GM18520 (cell line): Measurements from ENCODE around the gene CNDP2.
"Not testable (repeated sequence)": the region's sequence is repeated elsewhere in the genome, so short reads cannot be mapped to it uniquely, and the experiment has no call there.

Experiments used
- ATAC-seq: cut with Tn5 transposase; IDR thresholded peaks from one replicate; pipeline ENCODE4 v1.9.1; 2021; ENCODE audit not compliant: unreplicated experiment

The CNDP2 gene

DNA sequence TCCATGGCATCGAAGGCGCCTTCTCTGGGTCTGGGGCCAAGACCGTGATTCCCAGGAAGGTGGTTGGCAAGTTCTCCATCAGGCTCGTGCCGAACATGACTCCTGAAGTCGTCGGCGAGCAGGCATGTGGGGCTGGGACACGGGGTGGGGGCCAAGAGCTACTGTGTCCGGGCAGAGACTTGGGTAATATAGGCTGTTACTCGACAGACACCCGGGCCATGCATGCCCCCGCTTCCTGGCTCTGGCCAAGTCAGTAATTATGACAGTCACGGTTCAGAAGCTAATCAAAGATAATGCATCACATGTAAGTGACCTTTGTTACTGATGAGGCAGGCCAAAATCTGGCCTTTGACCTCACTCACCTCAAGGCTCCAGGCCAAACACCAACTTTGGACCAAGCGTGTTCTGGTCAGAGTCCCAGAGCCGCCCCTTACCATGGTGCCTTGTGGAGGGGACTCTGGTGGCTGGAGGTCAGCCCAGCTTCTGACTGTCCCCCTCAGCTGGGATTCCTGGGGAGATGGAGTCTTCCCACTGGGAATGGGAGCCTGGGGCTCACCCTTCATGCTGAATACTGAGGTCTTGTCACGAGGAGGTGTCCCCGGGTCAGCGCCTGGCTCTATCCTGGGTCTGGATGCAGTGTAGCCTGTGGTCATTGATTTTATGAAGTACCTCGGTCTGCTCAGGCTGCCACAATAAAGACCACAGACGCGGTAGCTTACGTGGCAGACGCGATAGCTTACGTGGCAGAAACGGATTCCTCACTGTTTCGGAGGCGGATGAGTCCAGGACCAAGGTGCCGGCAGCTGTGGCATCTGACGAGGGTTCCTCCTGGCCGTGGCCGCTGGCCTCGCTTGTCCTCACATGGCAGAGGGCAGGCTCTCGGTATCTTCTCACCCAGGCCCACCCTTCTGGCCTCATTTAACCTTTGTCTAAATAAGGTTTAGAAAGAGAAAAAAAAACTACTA, 20.4 kb downstream of the CNDP2 start:
- no peak for ATAC-seq

DNA sequence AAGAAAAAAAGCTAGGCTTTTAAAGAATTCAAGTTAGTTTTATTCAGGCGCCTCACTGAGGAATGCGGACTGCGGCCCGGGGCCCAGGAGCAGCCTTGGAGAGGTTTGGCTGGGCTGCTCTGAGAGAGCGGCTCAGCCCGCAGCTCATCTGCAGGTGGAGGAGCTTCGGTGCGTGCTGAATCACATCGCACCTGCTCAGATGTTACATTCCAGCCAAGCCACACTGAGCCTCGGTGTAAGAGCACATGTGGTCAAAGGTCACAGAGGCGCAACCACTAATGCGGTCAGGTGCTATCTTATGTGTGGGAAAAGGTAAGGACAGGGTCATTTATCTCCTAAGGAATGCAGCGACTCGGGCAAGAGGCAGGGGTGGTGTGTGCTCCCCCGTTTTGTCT, 21.1 kb downstream of the CNDP2 start:
- no peak for ATAC-seq

DNA sequence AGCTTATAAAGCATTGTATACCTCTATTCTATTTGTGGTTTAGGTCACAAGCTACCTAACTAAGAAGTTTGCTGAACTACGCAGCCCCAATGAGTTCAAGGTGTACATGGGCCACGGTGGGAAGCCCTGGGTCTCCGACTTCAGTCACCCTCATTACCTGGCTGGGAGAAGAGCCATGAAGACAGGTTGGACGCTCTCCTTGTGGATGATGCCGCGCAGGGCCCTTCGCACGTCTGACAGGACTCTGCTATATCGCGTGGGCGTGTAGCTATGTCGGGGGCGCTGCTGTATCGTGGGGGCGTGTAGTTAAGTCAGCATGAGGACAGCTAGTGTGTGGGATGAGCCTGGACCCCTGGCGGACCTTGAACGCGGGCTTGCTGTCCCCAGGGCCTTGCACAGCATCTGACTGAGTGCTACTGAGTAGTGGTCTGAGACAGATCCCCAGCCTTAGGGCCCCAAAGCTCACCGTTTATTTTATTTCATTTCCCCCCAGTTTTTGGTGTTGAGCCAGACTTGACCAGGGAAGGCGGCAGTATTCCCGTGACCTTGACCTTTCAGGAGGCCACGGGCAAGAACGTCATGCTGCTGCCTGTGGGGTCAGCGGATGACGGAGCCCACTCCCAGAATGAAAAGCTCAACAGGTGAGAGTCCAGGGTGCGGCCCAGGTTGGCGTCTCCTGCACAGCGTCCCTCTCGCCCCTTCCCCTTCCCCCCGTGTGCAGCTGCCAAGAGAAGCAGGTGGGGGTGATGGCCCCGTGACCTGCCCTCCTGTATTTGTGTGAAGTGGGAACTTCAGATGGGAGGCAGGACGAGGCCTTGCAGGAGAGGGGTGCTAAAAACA, 22.5 kb downstream of the CNDP2 start:
- no peak for ATAC-seq

DNA sequence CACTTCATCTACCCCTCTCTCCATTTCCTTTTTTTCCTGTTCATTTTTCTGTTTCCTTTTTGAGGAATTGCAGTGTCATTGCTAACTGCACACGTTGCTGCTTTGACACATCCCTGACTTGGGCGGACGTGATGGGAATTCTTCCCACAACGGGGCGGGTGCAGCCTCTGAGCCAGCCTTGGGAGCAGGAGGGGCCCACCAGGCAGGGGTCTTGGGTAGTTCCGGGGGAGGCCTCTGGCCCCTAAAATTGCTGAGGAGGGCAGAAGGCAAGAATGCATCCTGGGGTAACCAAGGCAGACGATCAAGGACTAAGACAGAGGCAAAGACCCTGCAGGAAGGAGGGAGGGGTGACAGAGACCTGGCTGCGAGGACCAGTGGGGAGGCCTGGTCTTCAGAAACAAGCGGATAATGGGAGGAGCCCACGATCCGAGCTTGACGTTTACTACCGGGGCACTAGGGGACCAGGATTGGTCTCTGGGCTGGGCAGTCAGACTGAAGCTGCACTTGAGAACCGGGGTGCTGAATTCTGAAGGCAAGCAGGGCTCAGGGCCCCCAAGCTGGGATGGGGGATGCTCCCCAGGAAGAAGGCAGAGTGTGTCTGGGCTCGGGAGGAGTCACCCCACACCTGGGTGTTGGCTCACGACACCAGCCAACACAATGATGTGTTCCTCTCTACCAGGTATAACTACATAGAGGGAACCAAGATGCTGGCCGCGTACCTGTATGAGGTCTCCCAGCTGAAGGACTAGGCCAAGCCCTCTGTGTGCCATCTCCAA, 23.3 kb downstream of the CNDP2 start:
- no peak for ATAC-seq

DNA sequence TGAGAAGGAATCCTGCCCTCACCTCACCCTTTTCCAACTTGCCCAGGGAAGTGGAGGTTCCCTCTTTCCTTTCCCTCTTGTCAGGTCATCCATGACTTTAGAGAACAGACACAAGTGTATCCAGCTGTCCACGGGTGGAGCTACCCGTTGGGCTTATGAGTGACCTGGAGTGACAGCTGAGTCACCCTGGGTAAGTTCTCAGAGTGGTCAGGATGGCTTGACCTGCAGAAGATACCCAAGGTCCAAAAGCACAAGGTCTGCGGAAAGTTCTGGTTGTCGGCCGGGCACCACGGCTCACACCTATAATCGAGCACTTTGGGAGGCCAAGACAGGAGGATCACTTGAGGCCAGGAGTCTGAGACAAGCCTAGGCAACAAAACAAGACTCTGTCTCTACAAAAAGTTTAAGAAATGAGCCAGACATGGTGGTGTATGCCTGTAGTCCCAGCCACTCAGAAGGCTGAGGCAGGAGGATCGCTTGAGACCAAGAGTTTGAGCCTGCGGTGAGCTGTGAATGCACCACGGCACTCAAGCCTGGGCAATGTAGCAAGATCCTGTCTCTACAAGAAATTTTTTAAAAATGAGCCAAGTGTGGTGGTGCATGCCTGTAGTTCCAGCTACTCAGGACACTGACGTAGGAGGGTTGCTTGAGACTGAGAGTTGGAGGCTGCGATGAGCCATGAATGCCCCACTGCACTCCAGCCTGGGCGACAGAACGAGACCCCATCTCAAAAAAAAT, 24.1 kb downstream of the CNDP2 start:
- no peak for ATAC-seq

DNA sequence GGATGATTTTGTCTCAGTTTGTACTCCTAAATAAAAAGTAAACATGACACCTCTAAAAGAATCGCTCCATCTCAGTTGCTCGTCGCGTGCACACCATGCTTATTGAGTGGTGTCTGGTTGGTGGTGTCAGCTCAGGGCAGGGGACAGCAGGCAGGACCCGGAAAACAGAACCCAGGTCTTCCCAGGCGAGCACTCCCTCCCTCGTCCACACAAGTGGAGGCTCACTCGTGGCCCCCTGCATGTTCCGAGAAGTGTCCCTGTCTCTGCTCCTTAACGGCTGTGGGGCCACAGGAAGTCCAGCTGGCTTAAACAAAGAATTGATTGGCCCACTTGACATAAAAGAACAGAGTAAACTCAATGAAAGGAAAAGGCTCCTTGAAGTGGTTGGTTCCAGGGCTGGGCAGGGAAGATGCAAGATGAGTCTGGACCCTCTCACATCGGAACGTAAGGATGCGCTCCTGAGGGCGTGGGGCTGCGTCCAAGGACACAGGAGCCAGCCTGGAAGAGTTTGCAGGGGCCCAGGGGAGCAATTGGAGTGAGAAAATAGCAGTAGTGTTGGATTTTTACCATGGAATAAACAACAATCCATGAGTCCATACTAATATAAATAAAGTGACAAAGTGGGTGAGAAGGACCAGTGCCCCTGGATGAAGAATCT, 25.0 kb downstream of the CNDP2 start:
- no peak for ATAC-seq

DNA sequence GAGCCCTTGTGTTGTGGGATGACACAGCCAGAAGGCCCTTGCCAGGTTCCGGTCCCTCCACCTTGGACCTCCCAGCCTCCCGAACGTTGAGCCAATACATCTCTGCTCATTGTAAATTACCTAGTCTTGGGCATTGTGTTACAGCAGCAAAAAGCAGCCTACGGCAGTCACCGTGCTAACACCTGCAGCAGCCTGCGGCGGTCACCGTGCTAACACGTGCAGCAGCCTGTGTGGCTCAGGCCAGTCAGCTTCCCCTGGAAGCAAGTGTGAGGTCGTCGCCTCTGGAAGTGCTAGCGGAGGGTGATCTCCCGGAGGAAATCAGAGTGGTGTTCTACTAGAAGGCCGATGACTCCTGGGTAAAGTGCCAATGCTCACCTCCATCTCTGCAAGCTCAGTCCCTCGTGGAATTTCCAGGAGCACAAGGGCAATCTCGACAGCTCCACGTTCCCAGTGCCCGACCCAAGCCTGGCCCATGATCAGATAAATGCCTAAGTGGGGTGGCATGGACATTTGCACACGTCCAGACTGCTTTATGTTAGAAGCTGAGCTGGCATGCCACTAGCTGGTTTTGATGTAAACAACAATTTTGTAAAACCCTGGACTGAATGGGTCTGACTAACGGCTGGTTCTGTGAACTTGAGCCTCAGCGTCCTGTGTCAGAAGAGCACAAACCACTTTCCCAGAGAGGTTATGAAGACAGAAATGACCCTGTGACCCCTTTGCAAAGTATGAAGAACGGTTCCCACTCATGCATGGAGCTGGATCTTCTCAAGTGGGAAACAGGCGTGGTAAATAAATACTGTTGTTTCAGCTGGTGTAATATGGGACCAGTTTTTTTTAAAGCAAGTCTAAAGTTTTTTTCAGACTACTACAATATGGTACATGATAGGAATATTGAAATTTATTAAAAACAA, 26.7 kb downstream of the CNDP2 start:
- no peak for ATAC-seq

DNA sequence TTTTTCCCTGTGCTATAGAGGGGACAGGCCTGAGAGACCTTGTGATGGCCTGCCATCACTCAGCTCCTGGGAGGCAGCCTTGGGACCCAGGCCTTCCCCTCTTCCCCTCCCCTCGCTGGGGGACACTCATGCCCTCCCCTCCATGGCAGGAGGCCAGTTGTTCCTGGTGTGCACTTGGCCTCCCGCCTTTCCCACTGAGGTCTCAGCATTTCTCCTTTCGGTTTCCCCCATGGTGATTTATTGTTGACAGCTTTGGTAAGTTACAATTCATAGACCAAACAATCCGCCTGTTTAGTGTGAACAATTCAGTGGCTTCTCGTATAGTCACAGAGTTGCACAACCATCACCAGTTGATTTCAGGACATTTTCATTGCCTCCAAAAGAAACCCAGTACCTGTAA, 27.9 kb downstream of the CNDP2 start:
- ATAC-seq: no peak

DNA sequence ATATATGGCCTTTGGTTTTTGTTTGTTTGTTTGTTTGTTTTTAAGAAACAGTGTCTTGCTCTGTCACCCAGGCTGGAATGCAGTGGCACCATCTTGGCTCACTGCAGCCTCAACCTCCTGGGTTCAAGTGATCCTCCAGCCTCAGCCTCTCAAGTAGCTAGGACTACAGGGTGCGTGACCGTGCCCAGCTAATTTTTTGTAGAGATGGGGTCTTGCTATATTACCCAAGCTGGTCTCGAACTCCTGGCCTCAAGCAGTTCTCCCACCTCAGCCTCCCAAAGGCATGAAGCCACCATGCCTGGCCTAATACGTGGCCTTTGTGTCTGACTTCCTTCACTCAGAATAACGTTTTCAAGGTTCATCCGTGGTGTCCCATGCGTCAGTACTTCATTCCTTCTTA, 28.8 kb downstream of the CNDP2 start:
- ATAC-seq: not testable (repeated sequence)

DNA sequence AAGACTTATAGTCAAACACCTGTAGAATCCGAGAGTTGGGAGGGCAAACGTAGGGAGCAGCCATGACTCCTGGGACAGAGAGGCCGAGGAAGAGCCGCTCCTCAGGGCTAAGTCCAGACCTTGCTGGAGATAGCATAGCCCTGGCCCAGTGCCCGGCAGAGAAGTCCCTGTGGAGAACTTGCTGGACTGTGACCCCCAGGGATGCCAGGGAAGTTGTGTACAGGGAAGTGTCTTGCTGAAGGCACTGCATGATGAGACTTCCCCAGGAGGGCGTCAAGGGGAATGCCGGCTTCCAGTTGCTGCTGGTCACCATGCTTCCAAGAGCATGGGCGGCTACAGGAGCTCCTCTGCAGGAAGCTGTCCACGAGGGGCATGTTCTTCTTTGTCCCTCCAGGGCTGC, 29.6 kb downstream of the CNDP2 start:
- ATAC-seq: no peak

DNA sequence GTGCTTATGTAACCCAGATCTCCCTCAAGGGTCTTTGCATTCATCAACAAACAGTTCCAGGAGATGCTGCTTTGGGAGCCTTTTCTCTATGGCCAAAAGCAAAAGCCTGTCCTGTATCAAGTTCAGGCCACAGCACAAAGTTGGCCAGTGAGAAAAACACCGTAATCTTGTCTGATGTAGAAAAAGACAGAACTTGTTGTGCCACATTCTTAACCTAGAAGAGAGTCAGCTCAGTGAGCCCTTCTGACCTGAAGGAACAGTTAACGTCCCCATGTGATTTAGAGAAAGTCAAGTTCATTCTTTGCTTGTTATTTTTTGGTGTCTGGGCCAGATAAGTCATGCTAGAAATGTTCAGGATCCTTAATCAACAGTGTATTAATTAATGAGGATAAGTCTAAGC, 30.3 kb downstream of the CNDP2 start:
- ATAC-seq: no peak

DNA sequence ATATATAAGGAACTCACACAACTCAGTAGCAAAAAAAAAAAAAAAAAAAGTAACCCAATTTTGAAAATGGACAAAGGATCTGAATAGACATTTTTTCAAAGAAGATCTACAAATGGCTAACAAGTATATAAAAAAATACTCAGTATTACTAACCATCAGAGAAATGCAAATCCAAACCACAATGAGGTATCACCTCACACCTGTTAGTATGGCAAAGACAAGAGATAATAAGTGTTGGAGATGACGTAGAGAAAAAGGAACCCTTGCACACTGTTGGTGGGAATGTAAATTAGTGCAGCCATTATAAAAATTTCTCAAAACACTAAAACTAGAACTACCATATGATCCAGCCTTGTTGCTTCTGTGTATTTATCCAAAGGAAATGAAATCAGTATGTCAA, 32.3 kb downstream of the CNDP2 start:
- ATAC-seq: peak; percentile 93

DNA sequence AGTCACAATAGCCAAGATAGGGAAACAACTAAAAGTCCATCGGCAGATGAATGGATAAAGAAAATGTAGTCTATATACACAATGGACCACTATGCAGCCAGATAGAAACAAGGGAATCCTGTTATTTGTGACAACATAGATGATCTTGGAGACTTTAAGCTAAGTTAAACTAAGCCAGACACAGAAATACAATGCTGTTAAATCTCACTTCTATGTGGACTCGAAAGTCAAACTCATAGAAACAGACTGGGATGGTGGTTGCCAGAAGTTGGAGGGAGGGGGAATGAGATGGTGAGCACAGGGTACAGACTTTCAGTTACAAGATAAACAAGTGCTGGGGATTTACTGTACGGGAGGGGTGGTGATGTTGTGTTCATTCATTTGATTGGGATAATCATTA, 32.8 kb downstream of the CNDP2 start:
- ATAC-seq: no peak

DNA sequence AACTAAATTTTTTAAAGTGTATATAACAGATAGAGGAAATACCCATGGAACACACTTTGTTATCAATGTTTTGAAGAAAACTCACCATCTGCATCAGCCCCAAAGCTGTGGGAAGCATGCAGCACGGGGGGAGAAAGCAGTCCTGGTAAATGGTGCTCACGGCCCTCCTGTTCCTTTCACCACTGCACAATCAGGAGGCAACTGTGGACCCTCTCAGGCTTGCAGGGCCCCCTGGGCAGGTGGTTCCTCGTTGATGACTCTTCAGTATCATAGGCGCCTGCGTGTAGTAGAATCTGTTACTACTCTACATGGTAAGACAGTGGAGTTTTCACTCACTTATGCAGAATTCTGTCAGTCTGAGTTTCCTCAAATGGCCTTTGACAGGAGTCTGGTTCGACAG, 33.2 kb downstream of the CNDP2 start:
- no peak for ATAC-seq

DNA sequence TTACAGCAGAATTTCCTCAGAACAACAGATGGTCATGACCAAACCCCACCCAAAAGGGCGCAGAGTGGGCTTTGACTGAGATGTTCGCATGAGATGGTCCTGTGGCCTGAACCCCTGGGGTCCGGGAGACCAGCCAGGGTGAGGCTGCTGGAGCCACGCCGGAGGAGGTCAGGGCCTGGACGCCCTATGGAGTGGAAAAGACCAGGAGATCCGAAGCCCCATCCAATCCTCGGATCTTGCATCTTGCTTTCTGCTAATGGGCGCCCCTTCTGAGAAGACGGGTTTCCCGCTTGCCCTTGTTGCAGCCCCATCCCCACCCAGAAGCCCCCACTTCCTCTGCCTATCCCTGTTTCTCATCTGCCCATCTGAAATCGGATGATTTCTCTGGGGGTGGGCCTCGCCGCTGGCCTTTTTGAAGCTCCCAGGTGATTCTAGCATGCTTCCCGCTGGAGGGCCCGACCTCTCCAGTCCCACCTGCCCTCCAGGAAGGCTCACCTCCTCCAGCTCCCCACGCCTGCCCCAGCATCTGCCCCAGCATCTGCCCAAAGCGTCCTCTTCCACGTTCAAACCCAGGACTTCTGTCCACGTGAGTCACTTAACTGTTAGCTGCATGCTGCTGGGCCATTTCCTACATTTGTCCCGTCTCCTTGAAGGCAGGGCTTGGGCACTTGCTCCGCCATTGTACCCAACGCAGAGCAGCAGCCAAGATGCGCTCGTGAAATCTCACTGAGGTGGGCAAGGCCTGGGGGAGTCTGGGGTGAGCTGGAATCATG, 33.8 kb downstream of the CNDP2 start:
- ATAC-seq: no peak

DNA sequence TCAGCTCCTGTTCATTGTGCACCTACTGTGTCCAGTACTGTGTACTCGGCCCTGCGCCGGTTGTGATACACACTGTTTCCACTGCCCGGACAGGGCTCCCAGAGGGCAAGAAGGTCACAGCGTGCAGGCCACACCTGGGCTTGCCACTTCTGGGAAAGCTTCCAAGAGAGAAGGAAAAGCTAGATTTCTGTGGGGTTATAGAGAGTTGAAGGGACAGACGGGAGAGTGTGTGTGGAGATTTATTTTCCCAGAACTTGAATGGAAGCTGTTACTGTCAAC, 34.4 kb downstream of the CNDP2 start:
- ATAC-seq: no peak

DNA sequence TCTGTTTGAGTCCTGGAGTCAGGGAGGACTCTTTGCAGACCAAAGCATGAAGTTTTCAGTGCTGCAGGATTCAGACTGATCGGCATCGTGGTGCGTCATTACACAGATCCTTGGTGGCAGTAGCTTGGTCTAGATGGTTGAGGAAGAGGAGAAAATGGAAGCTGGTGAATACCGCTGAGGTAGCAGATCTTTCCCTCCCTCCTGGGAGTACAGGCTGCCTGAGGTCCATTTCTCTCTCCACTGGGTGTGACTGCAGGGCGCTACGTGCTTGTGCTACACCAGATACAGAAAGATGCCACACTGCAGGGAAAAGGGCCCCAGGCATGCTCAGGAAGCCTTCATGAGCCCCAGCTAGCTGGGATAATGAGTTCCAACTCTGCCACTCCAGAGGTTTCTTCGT, 34.9 kb downstream of the CNDP2 start:
- ATAC-seq: no peak

DNA sequence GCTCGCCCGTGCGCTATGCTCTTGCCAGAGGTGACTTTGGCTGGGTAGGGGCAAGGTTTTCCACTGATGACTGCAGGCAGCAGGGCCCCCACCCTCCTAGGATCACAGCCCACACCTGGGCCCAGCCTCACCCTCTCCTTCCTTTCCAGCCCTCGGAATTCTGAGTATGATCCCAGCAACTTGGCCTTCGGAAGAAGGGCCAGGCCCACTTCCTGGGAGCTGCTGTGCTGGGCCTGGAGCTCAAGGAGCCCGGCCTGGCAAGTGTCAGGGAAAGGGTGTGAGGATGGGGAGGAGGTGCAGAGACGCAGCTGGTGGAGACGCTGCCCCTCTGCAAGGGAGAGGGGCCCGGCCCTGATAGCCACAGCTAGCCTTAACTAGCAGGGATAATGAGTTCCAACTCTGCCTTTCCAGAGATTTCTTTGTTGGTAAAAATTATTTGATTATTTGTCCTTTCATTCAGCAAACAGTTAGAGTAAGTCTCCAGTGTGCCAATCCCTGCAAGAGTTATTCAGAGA, 36.4 kb downstream of the CNDP2 start:
- no peak for ATAC-seq
